PC-3 (cell line): ENCODE results near the gene TMEM143. TPM values are rescaled to one million over a fixed set of nuclear protein-coding genes. Genes with fewer than 3 reads are reported as not detected.

Experiments
- ATAC-seq: fragments of 200-7000 bp; cut with Tn5 transposase; 2 replicates; pipeline ENCODE4 v1.9.1; 2020; ENCODE audit warnings: mild to moderate bottlenecking, moderate library complexity
- BruUV-seq: library from RNA; stranded (reverse); fragments of 400-500 nt; replicated peaks from 2 replicates; lab custom pipeline; 2021; lab: Mats Ljungman, UMichigan
- CTCF ChIA-PET: fragments of 300-600 bp; sonication (Branson Sonifier 250); formaldehyde crosslinking; loops from one replicate; lab custom pipeline; 2022; ENCODE audit warnings: antibody characterized with exemption; lab: Charles Lee
- POLR2A ChIA-PET: fragments of 300-600 bp; sonication (Branson Sonifier 250); formaldehyde crosslinking; loops from one replicate; lab custom pipeline; 2022; ENCODE audit warnings: antibody characterized with exemption; ENCODE audit not compliant: unreplicated experiment; lab: Charles Lee
- DNase-seq: peaks from one replicate; pipeline ENCODE4 v3.0.0-alpha.2; 2015
- H2AFZ ChIP-seq: fragments of 300-600 bp; sonication (generic); 2 replicates; pipeline ENCODE4 v1.6.0; 2016; ENCODE audit warnings: antibody characterized with exemption, low read length
- H3F3A ChIP-seq: fragments of 300-600 bp; sonication (generic); one replicate; pipeline ENCODE4 v1.6.0; 2017; ENCODE audit warnings: antibody characterized with exemption, low read length, control low read depth, mild to moderate bottlenecking; ENCODE audit not compliant: unreplicated experiment
- H3K27ac ChIP-seq: fragments of 300-600 bp; sonication (generic); 2 replicates; pipeline ENCODE4 v1.5.1; 2016; ENCODE audit warnings: mild to moderate bottlenecking, low read length
- H3K27me3 ChIP-seq: fragments of 300-600 bp; sonication (generic); 2 replicates; pipeline ENCODE4 v1.6.1; 2016; ENCODE audit warnings: low read length, mixed read lengths
- H3K36me3 ChIP-seq: fragments of 300-600 bp; sonication (generic); 2 replicates; pipeline ENCODE4 v1.6.1; 2016; ENCODE audit warnings: low read depth, mixed run types, low read length, mixed read lengths
- H3K4me1 ChIP-seq: fragments of 300-600 bp; sonication (generic); 2 replicates; pipeline ENCODE4 v1.5.1; 2016; ENCODE audit warnings: low read length; ENCODE audit not compliant: insufficient read depth
- H3K4me2 ChIP-seq: fragments of 300-600 bp; sonication (generic); 2 replicates; pipeline ENCODE4 v1.6.0; 2016; ENCODE audit warnings: low read length
- H3K4me3 ChIP-seq: fragments of 300-600 bp; sonication (generic); 2 replicates; pipeline ENCODE4 v1.5.1; 2016; ENCODE audit warnings: mild to moderate bottlenecking, low read length, mixed read lengths
- H3K79me2 ChIP-seq: fragments of 300-600 bp; sonication (generic); 2 replicates; pipeline ENCODE4 v1.6.1; 2017; ENCODE audit warnings: low read length, mixed read lengths
- H3K9ac ChIP-seq: fragments of 300-600 bp; sonication (generic); 2 replicates; pipeline ENCODE4 v1.6.0; 2016; ENCODE audit warnings: mild to moderate bottlenecking, low read length
- H3K9me2 ChIP-seq: fragments of 300-600 bp; sonication (generic); replicated peaks from 2 replicates; pipeline ENCODE4 v1.6.1; 2016; ENCODE audit warnings: mixed run types, low read length, mixed read lengths
- H3K9me3 ChIP-seq: fragments of 300-600 bp; sonication (generic); 2 replicates; pipeline ENCODE4 v1.6.1; 2016; ENCODE audit warnings: low read length, mixed read lengths
- H4K20me1 ChIP-seq: fragments of 300-600 bp; sonication (generic); 2 replicates; pipeline ENCODE4 v1.6.1; 2016; ENCODE audit warnings: low read length, mixed read lengths
- EZH2 ChIP-seq: fragments of 300-600 bp; sonication (generic); IDR thresholded peaks from one replicate; pipeline ENCODE4 v1.6.1; 2017; ENCODE audit warnings: antibody characterized with exemption, mild to moderate bottlenecking, low read length; ENCODE audit not compliant: unreplicated experiment
- EZH2phosphoT487 ChIP-seq: fragments of 300-600 bp; sonication (generic); IDR thresholded peaks from 2 replicates; pipeline ENCODE4 v1.6.1; 2018; ENCODE audit warnings: mild to moderate bottlenecking, antibody characterized with exemption, low read length, borderline replicate concordance
- intact Hi-C: fragments of 100-400 bp; cut with micrococcal nuclease; formaldehyde crosslinking; loops from 2 replicates; pipeline ENCODE4 v1.9.0; 2023
- total RNA-seq: library from RNA; depleted of rRNA; stranded (reverse); fragments of >200 nt; gene quantifications from 2 replicates; pipeline ENCODE4 v1.2.3, GENCODE V29; 2014
- TF ChIP-seq, protein P1 (sequence below): fragments of 300-600 bp; sonication (generic); conservative IDR thresholded peaks from 2 replicates; pipeline ENCODE4 v1.5.1; 2017; ENCODE audit warnings: antibody characterized with exemption, low read depth, mild to moderate bottlenecking, low read length

TMEM143 gene
- total RNA-seq, 1 experiment from 2014 or later: 7.1 TPM

DNA sequence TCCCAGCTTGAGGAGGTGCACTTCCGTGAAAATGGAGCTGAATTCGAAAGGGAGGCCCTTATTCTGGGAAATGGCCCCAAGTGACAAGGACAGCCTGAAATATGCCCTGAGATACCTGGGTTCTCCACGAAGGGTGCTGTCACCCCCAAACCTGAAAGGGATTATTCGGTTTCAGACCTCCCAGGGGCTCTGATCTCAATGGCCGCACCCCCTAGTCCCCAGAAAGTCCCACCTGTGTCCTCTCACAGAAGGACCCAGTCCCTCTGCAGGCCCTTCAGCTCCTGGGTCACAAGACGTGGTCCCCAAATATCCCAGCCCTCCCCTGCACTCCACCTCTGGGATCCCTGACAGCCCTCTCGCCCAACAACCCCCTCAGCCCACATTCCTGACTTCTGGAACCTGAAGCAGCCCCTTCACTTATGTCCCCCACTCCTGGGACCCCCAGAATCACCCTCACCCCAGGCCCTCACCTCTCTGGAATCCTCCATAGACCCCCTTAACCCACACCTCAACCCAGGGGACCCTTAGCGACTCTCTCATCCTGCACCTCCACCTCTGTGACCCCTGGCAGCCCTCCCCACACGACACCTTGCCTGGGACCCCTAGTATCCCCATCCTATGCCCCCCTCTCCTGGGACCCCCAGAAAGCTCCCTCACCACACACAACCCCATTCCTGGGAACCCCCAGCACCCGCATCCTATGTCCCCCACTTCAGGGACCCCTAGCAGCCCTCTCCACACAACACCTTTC is 1.0 kb upstream of the TMEM143 start:
- DNase-seq (no peak), ATAC-seq (no peak)
- no peaks in the 10 kb centered on the region for H3K9me3 ChIP-seq
- no peak overlapping the region for H3K4me3 ChIP-seq
- H3K9me2 ChIP-seq: no peaks in the 10 kb centered on the region
- peak overlapping the region; percentile 10; the same call in 1 of the 2 replicates for H3K27ac ChIP-seq
- H3F3A ChIP-seq: no peaks in the 10 kb centered on the region
- H3K4me2 ChIP-seq: 0 out of 2 replicates have a peak overlapping the region, but pooled peaks have one; percentile 95
- intact Hi-C loops: no loop called here
- peak overlapping the region; percentile 77 for H2AFZ ChIP-seq
- H4K20me1 ChIP-seq: no peaks in the 10 kb centered on the region
- peaks cover 5% of the 10 kb centered on the region; the same call in 1 of the 2 replicates for H3K4me1 ChIP-seq
- ChIA-PET POLR2A (no interaction called here), CTCF (interaction anchor here (2.5 kb wide), 1 partner anchor 26 kb away, joined by 17 read pairs; the partner anchor contains the start of gene KDELR1)
- no peaks in the 10 kb centered on the region for H3K36me3 ChIP-seq
- H3K9ac ChIP-seq: peak overlapping the region; percentile 28
- TSS peak; percentile 95 for BruUV-seq
- H3K27me3 ChIP-seq: no peaks in the 10 kb centered on the region
- H3K79me2 ChIP-seq: no peaks in the 10 kb centered on the region
- TF ChIP-seq EZH2phosphoT487 (no peak), EZH2 (no peak)
- TF ChIP-seq, protein P1, sequence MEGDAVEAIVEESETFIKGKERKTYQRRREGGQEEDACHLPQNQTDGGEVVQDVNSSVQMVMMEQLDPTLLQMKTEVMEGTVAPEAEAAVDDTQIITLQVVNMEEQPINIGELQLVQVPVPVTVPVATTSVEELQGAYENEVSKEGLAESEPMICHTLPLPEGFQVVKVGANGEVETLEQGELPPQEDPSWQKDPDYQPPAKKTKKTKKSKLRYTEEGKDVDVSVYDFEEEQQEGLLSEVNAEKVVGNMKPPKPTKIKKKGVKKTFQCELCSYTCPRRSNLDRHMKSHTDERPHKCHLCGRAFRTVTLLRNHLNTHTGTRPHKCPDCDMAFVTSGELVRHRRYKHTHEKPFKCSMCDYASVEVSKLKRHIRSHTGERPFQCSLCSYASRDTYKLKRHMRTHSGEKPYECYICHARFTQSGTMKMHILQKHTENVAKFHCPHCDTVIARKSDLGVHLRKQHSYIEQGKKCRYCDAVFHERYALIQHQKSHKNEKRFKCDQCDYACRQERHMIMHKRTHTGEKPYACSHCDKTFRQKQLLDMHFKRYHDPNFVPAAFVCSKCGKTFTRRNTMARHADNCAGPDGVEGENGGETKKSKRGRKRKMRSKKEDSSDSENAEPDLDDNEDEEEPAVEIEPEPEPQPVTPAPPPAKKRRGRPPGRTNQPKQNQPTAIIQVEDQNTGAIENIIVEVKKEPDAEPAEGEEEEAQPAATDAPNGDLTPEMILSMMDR: no peak

GRCh38 chr19:48363500-48363809 is 285 bp downstream of the TMEM143 start:
- peak overlapping the region; percentile 82 for H2AFZ ChIP-seq

More at GRCh38 chr19:48363500-48363809, 285 bp downstream of the TMEM143 start:
- intact Hi-C loops: no loop called here
- Histone ChIP-seq H3K27ac (peak overlapping the region; percentile 42), H3K36me3 (no peaks in the 10 kb centered on the region), H3K4me1 (peaks cover 5% of the 10 kb centered on the region; the same call in 1 of the 2 replicates), H3K4me2 (peak overlapping the region; percentile 95), H3K9me3 (no peaks in the 10 kb centered on the region), H3K9ac (peak overlapping the region; percentile 81), H3K4me3 (peak overlapping the region; percentile 66), H3F3A (no peaks in the 10 kb centered on the region), H3K79me2 (no peaks in the 10 kb centered on the region), H3K9me2 (no peaks in the 10 kb centered on the region), H4K20me1 (no peaks in the 10 kb centered on the region), H3K27me3 (no peaks in the 10 kb centered on the region)
- TF ChIP-seq EZH2phosphoT487: no peak
- TF ChIP-seq, protein P1: no peak
- TF ChIP-seq EZH2: no peak
- DNase-seq: no peak
- ChIA-PET CTCF (interaction anchor here (0.5 to 2.5 kb wide), 3 partner anchors 11 to 221 kb away, joined by 4 to 17 read pairs (median 5); partner anchors contain the start of gene KDELR1), POLR2A (interaction anchor here (0.7 to 1.1 kb wide), 2 partner anchors 31 to 129 kb away, joined by 4 to 6 read pairs; no protein-coding TSS in a partner anchor)
- ATAC-seq: peak; percentile 6; the same call in 1 of the 2 replicates
- BruUV-seq: TSS peak; percentile 87
